H1 (cell line): Measurements from ENCODE around the gene RETREG1. TPM values are rescaled to one million over a fixed set of nuclear protein-coding genes. Genes with fewer than 3 reads are reported as not detected.

Experiments
- EZH2 ChIP-seq: fragments of 200-600 bp; sonication (generic); IDR thresholded peaks from 2 replicates; pipeline ENCODE4 v1.7.1; 2012; ENCODE audit warnings: low read depth, mild to moderate bottlenecking, moderate library complexity, low read length, inconsistent platforms; ENCODE audit not compliant: severe bottlenecking
- polyA plus RNA-seq, 7 experiments: library from polyadenylated mRNA; depleted of rRNA in 3 of 7; stranded (reverse) in 5 of 7; unstranded in 2 of 7; fragments of >200 nt in 5 of 7; fragments of 200-250 nt in 2 of 7; gene quantifications; 1 replicate in 5 of 7; 2 replicates in 1 of 7; 4 replicates in 1 of 7; pipeline versions ENCODE4 v1.2.1 to v1.2.3, GENCODE V29; 2011 to 2013; ENCODE audit warnings: missing spikeins in 2 of 7, mixed read lengths in 2 of 7
- total RNA-seq: library from RNA; stranded (reverse); fragmentation: NEBNext Ultra II Directional; extraction: Animal tissue kit (Norgen Biotek cat#: 25700); gene quantifications from 2 replicates; pipeline ENCODE4 v1.2.1, GENCODE V29; 2021

Gene RETREG1
- total and polyA plus RNA-seq, 2 of the 8 experiments (the other 6 are each of a cell fraction or from before 2014, with no cell fraction given) = 0.62 to 1.9 TPM

DNA sequence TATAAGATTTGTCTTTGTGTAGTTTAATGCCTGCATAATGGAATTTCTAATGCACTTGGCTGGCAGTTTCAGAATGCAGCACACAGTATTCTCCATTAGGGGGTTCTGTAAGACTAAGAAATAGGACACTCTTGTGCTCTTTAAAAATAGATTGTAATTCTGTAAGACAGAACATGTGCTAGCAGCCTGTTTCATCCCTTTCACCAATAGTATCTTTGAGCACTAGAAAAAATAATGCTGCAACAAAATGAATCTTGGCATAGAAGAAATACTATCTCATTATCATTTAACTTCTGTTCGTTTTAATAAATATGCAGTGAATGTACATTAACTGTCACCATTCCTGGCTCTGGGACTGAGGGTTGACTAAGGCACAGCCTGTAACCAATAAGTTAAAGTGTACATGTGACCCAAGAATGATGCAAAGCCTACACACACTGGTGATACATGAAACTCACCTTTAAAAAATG, 127.4 kb downstream of the RETREG1 start (continued):
- TF ChIP-seq EZH2 = no peak
